Stimulated activated CD4-positive, alpha-beta T cell treated with anti-CD3 and anti-CD28 coated beads, Interleukin-15, amount 100 ng/mL, for 1 hour (primary cell): ENCODE measurements around the gene CTNNB1.
"Not testable (repeated sequence)": the region's sequence is repeated elsewhere in the genome, so short reads cannot be mapped to it uniquely, and the experiment has no call there.

Experiments used
- DNase-seq, 2 donors: peaks; one replicate each; pipeline ENCODE4 v3.0.0-alpha.2; 2020; ENCODE audit warnings: low read depth in 1 of 2, low spot score in 1 of 2

CTNNB1 gene

GRCh38 chr3:41249318-41249717 lies 50.0 kb downstream of the CTNNB1 start:
- DNase-seq: no peak

GRCh38 chr3:41250825-41251224 lies 51.5 kb downstream of the CTNNB1 start:
- no peak for DNase-seq

- no peak for DNase-seq
These were observed 52.3 kb downstream of the CTNNB1 start for GRCh38 chr3:41251593-41251992.

DNA sequence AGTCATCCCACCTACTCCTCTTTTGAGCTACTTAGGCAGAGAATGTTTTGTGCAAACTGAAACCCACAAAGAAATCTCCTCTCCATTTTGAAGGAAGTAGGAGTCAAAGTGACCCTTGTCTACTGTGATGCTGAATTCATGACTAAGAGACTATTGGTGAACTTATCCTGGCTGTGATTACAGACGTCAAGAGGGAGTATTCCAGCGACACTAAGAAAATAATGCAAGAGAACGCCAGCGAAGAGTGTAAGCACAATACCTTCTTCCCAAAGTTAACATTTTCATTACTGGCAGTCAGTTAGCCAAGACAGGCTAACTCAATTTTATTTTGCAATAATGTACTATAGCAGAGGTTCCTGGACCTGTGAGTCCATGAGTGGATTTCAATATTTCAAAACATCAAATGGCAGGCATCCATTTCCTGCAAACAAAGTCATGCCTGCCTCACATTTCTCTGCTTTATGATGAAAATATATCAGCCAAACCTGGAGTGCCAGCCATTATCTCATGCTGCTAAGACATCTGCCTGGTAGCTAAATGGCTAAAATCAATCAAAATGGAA lies 59.0 kb downstream of the CTNNB1 start:
- DNase-seq: no peak

DNA sequence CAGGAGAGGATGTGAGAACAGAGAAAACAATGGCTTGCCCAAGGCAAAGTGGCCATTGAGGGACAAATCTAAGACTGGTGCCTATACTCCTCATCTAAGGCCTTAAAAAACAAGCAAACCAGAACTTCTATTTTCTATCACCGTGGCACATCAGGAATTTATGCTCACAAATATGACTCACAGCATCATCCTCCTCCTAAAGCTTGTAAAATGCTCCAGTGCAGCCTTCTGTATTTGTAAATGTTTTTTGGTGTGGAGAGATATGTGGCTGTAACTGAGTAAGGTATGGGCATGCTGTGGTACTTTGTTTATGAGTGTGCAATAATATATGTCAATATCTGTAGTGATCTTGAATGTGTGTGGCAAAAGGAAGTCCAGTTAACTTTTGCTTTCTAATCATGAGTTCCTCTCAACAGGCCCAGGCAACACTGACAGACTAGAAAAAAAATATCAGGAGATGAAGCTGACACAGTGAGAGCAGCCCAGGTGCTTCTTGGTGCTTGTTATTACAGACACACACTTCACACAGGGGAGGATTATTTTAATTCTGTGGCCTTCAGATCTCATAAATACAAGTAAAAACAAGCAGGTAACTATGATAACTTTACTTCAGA lies 60.3 kb downstream of the CTNNB1 start:
- DNase-seq: no peak

DNA sequence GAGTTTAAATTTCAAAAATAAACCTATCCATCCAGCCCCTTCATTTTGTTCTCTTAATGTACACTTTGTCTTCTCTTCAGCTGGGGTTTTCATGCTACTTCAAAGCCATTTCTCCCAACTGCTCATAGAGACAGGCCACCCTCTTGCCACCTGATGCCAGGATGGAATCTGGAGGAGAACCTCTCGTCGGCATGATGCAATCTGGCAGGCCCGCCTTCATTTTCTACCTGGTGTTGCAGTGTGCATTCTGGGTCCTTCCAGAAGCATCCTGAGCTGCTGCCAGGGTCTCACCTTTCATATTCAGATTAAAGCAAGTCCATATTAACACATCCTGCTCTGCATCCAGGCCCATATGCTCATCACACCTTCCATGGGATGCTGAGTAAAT lies 60.8 kb downstream of the CTNNB1 start:
- no peak for DNase-seq

DNA sequence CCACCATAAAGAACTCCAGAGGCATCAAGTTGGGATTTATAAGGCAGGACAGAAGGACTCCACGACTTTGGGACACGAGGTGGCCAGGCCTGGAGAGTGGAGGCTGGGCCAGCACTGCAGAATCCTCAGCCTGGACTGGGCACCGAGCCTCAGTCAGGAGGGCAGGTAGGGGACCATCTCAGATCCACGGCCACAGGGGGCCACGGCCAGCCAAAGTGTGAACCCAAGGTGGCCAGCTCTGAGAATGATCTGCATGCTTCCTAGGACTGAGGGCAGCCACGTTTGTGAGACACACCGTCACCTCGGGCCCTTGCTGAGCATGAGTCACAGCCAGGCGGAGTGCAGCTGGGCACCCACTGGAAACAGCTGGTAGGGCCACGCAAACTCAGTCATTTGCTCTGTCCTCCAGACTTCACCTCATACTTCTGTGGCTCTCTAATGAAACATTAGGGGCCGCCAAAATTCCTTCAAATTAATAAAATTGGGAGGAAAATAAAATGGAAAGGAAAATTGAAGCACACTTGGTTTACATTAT lies 65.8 kb downstream of the CTNNB1 start:
- no peak for DNase-seq

- no peak for DNase-seq
These were observed 66.5 kb downstream of the CTNNB1 start for GRCh38 chr3:41265823-41266273.

GRCh38 chr3:41267975-41268640 lies 68.8 kb downstream of the CTNNB1 start:
- DNase-seq: no peak

- no peak for DNase-seq
These were observed 73.4 kb downstream of the CTNNB1 start for GRCh38 chr3:41272667-41273066.

DNA sequence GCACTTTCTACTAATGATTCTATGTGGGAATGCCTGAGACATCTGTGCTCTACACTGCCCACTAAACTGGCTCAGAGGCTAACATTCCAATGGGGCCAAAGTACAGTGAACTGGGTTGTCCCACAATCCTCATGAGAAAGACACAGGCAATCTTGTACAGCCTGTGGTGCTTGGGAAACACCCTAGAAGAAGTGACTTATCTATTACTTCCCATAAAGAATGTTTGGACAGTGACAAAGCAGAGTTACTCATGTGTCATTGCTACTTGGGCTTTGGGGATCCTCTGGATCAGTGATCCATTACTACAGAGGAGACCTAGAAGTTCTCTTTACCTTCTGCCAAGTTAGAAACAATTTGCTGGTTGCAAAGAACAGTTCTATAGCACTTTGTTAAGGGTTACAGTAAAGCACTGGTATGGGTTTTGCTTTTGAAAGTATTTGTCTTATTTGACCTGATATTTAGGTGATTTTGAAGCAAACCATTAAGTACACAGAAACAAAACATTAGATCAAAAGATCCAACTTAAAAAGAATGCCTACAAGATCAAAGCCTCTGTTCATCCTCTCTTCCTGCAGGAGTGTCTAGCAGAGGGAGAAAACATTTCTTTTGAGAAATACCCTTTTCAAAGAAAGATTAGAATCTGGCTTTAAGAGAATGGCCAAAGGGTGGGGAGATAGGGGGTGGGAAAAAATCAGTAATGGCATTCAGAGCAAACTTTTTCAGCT lies 75.8 kb downstream of the CTNNB1 start:
- no peak for DNase-seq

DNA sequence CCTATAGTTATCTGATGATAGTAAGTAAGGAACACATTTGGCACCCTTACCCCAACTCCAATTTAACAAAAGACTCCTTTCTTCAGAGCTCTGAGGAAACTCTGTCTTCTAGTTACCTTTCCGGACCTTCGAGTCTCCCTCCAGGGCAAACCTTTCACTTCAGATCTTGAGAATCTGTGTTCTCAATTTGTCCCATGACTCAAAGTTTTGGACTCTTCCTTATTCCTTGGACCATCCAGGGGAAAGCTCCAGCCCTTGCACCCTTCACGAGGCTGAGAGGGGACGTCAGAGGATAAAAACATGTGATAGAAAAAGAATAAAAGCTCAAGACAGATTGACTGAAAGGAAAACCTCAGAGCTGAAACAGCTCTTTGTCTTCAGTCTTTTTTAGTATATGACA lies 76.9 kb downstream of the CTNNB1 start:
- DNase-seq: no peak

DNA sequence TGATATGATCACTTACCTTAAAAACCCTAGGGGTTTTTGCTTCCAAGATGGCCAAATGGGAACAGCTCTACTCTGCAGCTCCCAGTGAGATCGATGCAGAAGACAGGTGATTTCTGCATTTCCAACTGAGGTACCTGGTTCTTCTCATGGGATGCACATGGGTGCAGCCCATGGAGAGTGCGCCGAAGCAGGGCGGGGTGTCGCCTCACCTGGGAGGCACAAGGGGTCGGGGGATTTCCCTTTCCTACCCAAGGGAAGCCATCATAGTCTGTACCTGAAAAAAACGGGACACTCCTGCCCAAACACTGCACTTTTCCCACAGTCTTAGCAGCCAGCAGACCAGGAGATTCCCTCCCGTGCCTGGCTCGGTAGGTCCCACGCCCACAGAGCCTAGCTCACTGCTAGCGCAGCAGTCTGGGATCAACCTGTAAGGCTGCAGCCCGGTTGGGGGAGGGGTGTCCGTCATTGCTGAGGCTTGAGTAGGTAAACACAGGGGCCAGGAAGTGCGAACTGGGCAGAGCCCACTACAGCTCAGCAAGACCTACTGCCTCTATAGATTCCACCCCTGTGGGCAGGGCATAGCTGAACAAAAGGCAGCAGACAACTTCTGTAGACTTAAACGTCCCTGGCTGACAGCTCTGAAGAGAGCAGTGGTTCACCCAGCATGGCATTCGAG lies 78.6 kb downstream of the CTNNB1 start:
- no peak for DNase-seq

GRCh38 chr3:41284934-41285333 lies 85.6 kb downstream of the CTNNB1 start:
- DNase-seq: not testable (repeated sequence)

DNA sequence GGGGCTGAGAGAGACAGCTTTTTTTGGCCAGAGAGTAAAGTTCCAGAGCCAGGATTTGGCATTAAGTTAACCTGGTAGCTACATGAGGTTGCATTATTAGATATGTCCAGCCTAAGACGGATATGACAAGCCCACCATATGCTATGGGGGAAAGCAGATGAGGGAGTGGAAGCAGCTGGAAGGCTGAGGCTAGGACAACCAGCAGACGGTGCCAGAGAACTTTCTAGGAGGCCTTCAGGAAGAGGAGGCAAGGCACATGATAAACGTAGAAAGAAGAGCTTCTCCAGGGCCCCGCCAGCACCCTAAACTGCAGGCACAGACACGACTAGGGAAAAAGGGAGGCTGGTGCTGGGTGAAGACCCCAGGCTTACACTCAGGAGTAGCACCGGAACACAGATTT lies 87.0 kb downstream of the CTNNB1 start:
- no peak for DNase-seq

DNA sequence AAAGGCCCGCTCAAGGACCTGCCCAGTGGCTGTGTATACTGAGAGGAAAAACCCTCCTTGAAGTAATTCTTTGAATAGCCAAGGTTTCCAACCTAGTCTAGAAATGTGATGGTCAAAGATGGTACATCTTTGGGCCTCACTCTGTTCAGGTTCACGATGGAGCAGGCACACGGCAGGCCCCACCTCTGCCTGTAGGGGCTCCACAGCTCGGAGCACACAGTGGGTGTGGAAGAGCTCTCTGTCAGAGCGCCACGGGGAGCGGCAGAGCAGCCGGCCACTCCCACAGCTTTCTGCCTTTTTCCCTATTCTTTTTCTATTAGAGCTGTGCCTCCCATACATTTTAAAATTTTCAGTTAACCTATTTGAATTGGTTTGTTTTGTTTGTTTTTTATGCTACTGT lies 89.5 kb downstream of the CTNNB1 start:
- no peak for DNase-seq
